ENCODE results near the gene KCNJ1.

KCNJ1 gene

DNA sequence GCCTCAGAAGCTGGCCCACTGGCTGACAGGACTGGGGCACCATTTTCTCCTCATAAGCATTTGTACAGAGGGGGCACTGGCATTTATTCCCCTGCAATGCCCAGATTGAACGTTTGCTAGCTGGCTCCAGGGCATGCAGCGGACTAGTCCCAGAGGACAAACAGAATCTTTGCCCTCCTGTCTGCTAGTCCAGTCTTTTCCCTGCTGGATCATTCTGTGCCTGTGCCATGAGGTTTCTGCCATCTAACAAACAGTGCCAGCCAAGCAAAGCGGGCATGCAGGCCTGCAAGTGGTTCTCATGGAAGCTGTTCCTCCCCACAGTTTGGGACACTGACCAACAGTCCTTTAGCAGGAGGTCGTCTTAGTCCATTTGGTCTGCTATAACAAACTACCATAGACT, 53.4 kb downstream of the KCNJ1 start:
- TF ChIP-seq, protein P1, sequence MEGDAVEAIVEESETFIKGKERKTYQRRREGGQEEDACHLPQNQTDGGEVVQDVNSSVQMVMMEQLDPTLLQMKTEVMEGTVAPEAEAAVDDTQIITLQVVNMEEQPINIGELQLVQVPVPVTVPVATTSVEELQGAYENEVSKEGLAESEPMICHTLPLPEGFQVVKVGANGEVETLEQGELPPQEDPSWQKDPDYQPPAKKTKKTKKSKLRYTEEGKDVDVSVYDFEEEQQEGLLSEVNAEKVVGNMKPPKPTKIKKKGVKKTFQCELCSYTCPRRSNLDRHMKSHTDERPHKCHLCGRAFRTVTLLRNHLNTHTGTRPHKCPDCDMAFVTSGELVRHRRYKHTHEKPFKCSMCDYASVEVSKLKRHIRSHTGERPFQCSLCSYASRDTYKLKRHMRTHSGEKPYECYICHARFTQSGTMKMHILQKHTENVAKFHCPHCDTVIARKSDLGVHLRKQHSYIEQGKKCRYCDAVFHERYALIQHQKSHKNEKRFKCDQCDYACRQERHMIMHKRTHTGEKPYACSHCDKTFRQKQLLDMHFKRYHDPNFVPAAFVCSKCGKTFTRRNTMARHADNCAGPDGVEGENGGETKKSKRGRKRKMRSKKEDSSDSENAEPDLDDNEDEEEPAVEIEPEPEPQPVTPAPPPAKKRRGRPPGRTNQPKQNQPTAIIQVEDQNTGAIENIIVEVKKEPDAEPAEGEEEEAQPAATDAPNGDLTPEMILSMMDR (IDR thresholded peaks at IDR 0.05; ENCODE audit: low read length, missing control alignments): no peak
- H3K4me3 ChIP-seq (replicated peaks; ENCODE audit: low read depth, low read length): no peak overlapping the region
- no peak for DNase-seq (ENCODE audit: low read depth)

- DNase-seq (ENCODE audit: low read depth): no peak
- H3K4me3 ChIP-seq (replicated peaks; ENCODE audit: low read depth, low read length): no peak overlapping the region
- TF ChIP-seq, protein P1 (IDR thresholded peaks at IDR 0.05; ENCODE audit: low read length, missing control alignments): no peak
Measured at GRCh38 chr11:128810784-128811514, 56.1 kb downstream of the KCNJ1 start.

GRCh38 chr11:128809128-128809527, 58.0 kb downstream of the KCNJ1 start:
- TF ChIP-seq, protein P1 (IDR thresholded peaks at IDR 0.05; ENCODE audit: low read length, missing control alignments): no peak
- no peak overlapping the region for H3K4me3 ChIP-seq (replicated peaks; ENCODE audit: low read depth, low read length)
- no peak for DNase-seq (ENCODE audit: low read depth)

DNA sequence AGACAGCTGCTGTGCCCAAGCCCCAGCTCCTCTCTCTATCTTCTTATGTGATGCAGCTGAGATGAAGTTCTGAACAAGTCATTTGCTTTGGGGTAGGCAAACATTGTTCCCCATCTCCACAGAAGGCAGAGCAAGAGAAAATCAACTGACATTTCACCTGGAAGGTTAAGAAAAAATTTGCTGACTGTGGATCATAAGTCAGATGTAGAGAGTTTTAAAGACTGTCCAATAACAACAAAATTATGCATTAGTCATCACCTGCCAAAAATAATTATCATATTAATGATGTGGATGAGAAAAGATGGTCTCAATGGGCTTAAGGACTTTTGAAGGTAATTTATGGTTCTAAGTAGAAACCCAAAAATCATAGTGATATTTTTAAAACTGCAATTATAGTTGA, 59.2 kb downstream of the KCNJ1 start:
- DNase-seq (ENCODE audit: low read depth): no peak
- no peak overlapping the region for H3K4me3 ChIP-seq (replicated peaks; ENCODE audit: low read depth, low read length)
- TF ChIP-seq, protein P1 (IDR thresholded peaks at IDR 0.05; ENCODE audit: low read length, missing control alignments): no peak

DNA sequence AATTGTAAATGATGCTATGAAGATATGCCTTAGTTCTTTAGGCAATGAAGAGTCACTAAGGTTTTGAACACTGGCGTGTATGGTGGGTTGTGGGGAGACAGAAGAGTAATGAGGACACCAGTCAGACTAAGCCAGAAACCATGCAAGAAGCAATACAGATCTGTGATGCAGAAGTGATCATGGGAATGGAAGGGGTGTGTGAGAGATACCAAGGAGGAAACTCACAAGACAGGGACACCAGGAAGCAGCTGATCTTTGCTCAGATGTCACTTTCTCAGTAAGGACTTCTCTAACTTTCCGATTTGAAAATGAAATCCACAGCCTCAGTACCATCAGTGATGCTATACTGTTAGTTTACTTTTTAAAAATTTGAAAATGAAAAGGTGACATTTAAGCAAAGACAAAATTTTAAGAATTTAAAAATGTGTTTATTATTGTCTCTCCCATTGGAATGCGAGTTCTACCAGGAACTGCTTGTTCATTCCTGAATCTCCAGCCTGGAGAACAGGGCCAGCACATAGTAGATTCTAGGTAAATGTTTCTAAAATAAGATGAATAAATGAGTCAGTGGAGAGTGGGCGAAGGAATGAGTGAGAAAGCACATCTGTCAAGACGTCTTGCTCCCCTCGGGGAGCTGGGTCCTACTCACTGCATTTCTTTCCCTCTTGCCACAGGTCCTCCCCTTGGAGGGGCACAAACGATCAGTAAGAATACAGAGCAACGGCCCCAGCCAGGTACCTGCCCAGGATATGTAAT, 60.4 kb downstream of the KCNJ1 start:
- TF ChIP-seq, protein P1 (IDR thresholded peaks at IDR 0.05; ENCODE audit: low read length, missing control alignments): no peak
- no peak overlapping the region for H3K4me3 ChIP-seq (replicated peaks; ENCODE audit: low read depth, low read length)
- DNase-seq (ENCODE audit: low read depth): no peak

- peak; percentile 55 for DNase-seq (ENCODE audit: low read depth)
- no peak overlapping the region for H3K4me3 ChIP-seq (replicated peaks; ENCODE audit: low read depth, low read length)
- TF ChIP-seq, protein P1 (IDR thresholded peaks at IDR 0.05; ENCODE audit: low read length, missing control alignments): no peak
Measured at GRCh38 chr11:128804481-128804880, 62.6 kb downstream of the KCNJ1 start.

Data from fibroblast of pulmonary artery (primary cell).